IMR-90 (cell line): ENCODE measurements around the gene RPH3AL. TPM values are rescaled to one million over a fixed set of nuclear protein-coding genes. Genes with fewer than 3 reads are reported as not detected.

Experiments used
- ATAC-seq: fragments of 200-7000 bp; cut with Tn5 transposase; 2 replicates; pipeline ENCODE4 v1.9.1; 2020; ENCODE audit warnings: low read depth, mild to moderate bottlenecking, moderate library complexity
- BruUV-seq: library from RNA; stranded (reverse); fragments of 400-500 nt; replicated peaks from 2 replicates; lab custom pipeline; 2021; lab: Mats Ljungman, UMichigan
- CTCF ChIA-PET: fragments of 300-600 bp; formaldehyde crosslinking; extraction: SDS; loops from one replicate; lab custom pipeline; 2021; ENCODE audit warnings: antibody characterized with exemption; lab: Yijun Ruan, JAX
- POLR2A ChIA-PET: fragments of 300-600 bp; sonication (Branson Sonifier 250); formaldehyde crosslinking; loops from one replicate; lab custom pipeline; 2022; ENCODE audit warnings: antibody characterized with exemption; ENCODE audit not compliant: unreplicated experiment; lab: Charles Lee
- DNase-seq: peaks from one replicate; pipeline ENCODE4 v3.0.0; 2013
- H2AFZ ChIP-seq: replicated peaks from 2 replicates; pipeline ENCODE3; 2013; ENCODE audit warnings: low read length, mild to moderate bottlenecking; ENCODE audit not compliant: poor library complexity
- H2AK5ac ChIP-seq: 2 replicates; pipeline ENCODE4 v1.6.1; 2013; ENCODE audit warnings: low read depth, low read length, inconsistent platforms
- H2AK9ac ChIP-seq: replicated peaks from 2 replicates; pipeline ENCODE3; 2013; ENCODE audit warnings: mild to moderate bottlenecking, low read depth, low read length, moderate library complexity; ENCODE audit not compliant: poor library complexity
- H2BK120ac ChIP-seq: 2 replicates; pipeline ENCODE4 v1.6.1; 2013; ENCODE audit warnings: low read depth, low read length, inconsistent platforms
- H2BK15ac ChIP-seq: 3 replicates; pipeline ENCODE4 v1.6.1; 2013; ENCODE audit warnings: low read depth, low read length, inconsistent platforms
- H2BK20ac ChIP-seq: 2 replicates; pipeline ENCODE4 v1.6.1; 2013; ENCODE audit warnings: low read depth, mild to moderate bottlenecking, inconsistent platforms, low read length, moderate library complexity
- H2BK5ac ChIP-seq: 2 replicates; pipeline ENCODE4 v1.6.1; 2013; ENCODE audit warnings: mild to moderate bottlenecking, low read depth, low read length, inconsistent platforms; ENCODE audit not compliant: poor library complexity, severe bottlenecking
- H3K14ac ChIP-seq: replicated peaks from 2 replicates; pipeline ENCODE4 v1.6.1; 2013; ENCODE audit warnings: low read depth, low read length, inconsistent platforms
- H3K18ac ChIP-seq: 2 replicates; pipeline ENCODE4 v1.6.1; 2013; ENCODE audit warnings: low read depth, low read length, control low read depth
- H3K23ac ChIP-seq: 2 replicates; pipeline ENCODE4 v1.6.1; 2013; ENCODE audit warnings: low read depth, low read length, inconsistent platforms
- H3K27ac ChIP-seq: 2 replicates; pipeline ENCODE4 v1.5.1; 2013; ENCODE audit warnings: mild to moderate bottlenecking, control low read depth, low read length; ENCODE audit not compliant: insufficient read depth
- H3K27me3 ChIP-seq: 2 replicates; pipeline ENCODE4 v1.6.1; 2013; ENCODE audit warnings: low read length; ENCODE audit not compliant: control insufficient read depth, insufficient read depth
- H3K36me3 ChIP-seq: 2 replicates; pipeline ENCODE4 v1.6.1; 2013; ENCODE audit warnings: low read length, mixed read lengths; ENCODE audit not compliant: control insufficient read depth, insufficient read depth
- H3K4ac ChIP-seq: 2 replicates; pipeline ENCODE4 v1.6.1; 2013; ENCODE audit warnings: low read depth, low read length, inconsistent platforms
- H3K4me1 ChIP-seq: 2 replicates; pipeline ENCODE4 v1.6.1; 2013; ENCODE audit warnings: low read length, mixed read lengths; ENCODE audit not compliant: control insufficient read depth, insufficient read depth
- H3K4me2 ChIP-seq: 2 replicates; pipeline ENCODE4 v1.6.1; 2013; ENCODE audit warnings: low read depth, mild to moderate bottlenecking, control low read depth, low read length, moderate library complexity
- H3K4me3 ChIP-seq: 2 replicates; pipeline ENCODE4 v1.5.1; 2013; ENCODE audit warnings: low read depth, mild to moderate bottlenecking, control low read depth, low read length, moderate library complexity; ENCODE audit not compliant: insufficient read depth
- H3K56ac ChIP-seq: 2 replicates; pipeline ENCODE4 v1.6.1; 2013; ENCODE audit warnings: low read length, inconsistent platforms; ENCODE audit not compliant: insufficient read depth; ENCODE audit errors: extremely low read depth
- H3K79me1 ChIP-seq, 2 experiments: 2 replicates each; pipeline ENCODE4 v1.6.1; 2013; ENCODE audit warnings: low read length in 2 of 2, inconsistent platforms in 1 of 2, low read depth in 1 of 2
- H3K9ac ChIP-seq: 2 replicates; pipeline ENCODE4 v1.6.1; 2013; ENCODE audit warnings: low read depth, low read length, control low read depth
- H3K9me1 ChIP-seq: 2 replicates; pipeline ENCODE4 v1.6.1; 2013; ENCODE audit warnings: low read length, inconsistent platforms; ENCODE audit not compliant: insufficient read depth
- H3K9me3 ChIP-seq: 2 replicates; pipeline ENCODE4 v1.6.1; 2013; ENCODE audit warnings: low read length; ENCODE audit not compliant: control insufficient read depth, insufficient read depth
- H4K20me1 ChIP-seq: 2 replicates; pipeline ENCODE4 v1.6.1; 2013; ENCODE audit warnings: low read length, inconsistent platforms; ENCODE audit not compliant: insufficient read depth
- H4K5ac ChIP-seq: 2 replicates; pipeline ENCODE4 v1.6.1; 2013; ENCODE audit warnings: mild to moderate bottlenecking, low read depth, low read length, control low read depth
- H4K8ac ChIP-seq, 2 experiments: 2 replicates each; pipeline ENCODE4 v1.6.1; 2013; ENCODE audit warnings: low read depth in 2 of 2, low read length in 2 of 2, control low read depth in 1 of 2, inconsistent platforms in 1 of 2
- H4K91ac ChIP-seq: 2 replicates; pipeline ENCODE4 v1.6.1; 2013; ENCODE audit warnings: low read depth, low read length, inconsistent platforms; ENCODE audit not compliant: insufficient read depth
- BHLHE40 ChIP-seq: fragments of 150-350 bp; IDR thresholded peaks from 2 replicates; pipeline ENCODE4 v1.6.1; 2016; ENCODE audit warnings: mild to moderate bottlenecking, low read depth, low read length
- CEBPB ChIP-seq: IDR thresholded peaks from 2 replicates; pipeline ENCODE4 v1.6.1; 2012; ENCODE audit warnings: low read depth, low read length, improper control_type of control experiment
- CHD1 ChIP-seq: IDR thresholded peaks from 2 replicates; pipeline ENCODE4 v1.6.1; 2012; ENCODE audit warnings: low read depth, low read length, improper control_type of control experiment
- FOS ChIP-seq: fragments of 150-350 bp; IDR thresholded peaks from 2 replicates; pipeline ENCODE4 v1.6.1; 2016; ENCODE audit warnings: low read depth, low read length
- MAFK ChIP-seq: IDR thresholded peaks from 2 replicates; pipeline ENCODE4 v1.6.1; 2012; ENCODE audit warnings: low read depth, low read length, improper control_type of control experiment
- MAZ ChIP-seq: IDR thresholded peaks from 2 replicates; pipeline ENCODE4 v1.6.1; 2012; ENCODE audit warnings: low read depth, mild to moderate bottlenecking, low read length, improper control_type of control experiment, moderate library complexity, borderline replicate concordance
- MXI1 ChIP-seq: IDR thresholded peaks from 2 replicates; pipeline ENCODE4 v1.6.1; 2012; ENCODE audit warnings: low read depth, mild to moderate bottlenecking, low read length, moderate library complexity, borderline replicate concordance
- NFE2L2 ChIP-seq: fragments of 150-350 bp; IDR thresholded peaks from 2 replicates; pipeline ENCODE4 v1.6.1; 2016; ENCODE audit warnings: low read depth, mild to moderate bottlenecking, low read length
- POLR2A ChIP-seq: IDR thresholded peaks from 2 replicates; pipeline ENCODE4 v1.6.1; 2012; ENCODE audit warnings: mild to moderate bottlenecking, low read depth, low read length
- RAD21 ChIP-seq: IDR thresholded peaks from 2 replicates; pipeline ENCODE4 v1.6.1; 2012; ENCODE audit warnings: low read length, improper control_type of control experiment
- RCOR1 ChIP-seq: IDR thresholded peaks from 2 replicates; pipeline ENCODE4 v1.6.1; 2012; ENCODE audit warnings: mild to moderate bottlenecking, low read length, improper control_type of control experiment; ENCODE audit not compliant: insufficient replicate concordance
- RFX5 ChIP-seq: IDR thresholded peaks from 2 replicates; pipeline ENCODE4 v1.8.0; 2012; ENCODE audit warnings: low read depth, mild to moderate bottlenecking, low read length, moderate library complexity
- SMC3 ChIP-seq: fragments of 150-350 bp; IDR thresholded peaks from 2 replicates; pipeline ENCODE4 v1.6.1; 2016; ENCODE audit warnings: low read depth, mild to moderate bottlenecking, antibody characterized with exemption, low read length, moderate library complexity
- USF2 ChIP-seq: fragments of 150-350 bp; IDR thresholded peaks from 2 replicates; pipeline ENCODE4 v1.6.1; 2017; ENCODE audit warnings: mild to moderate bottlenecking, antibody characterized with exemption, low read length, low read depth
- WGBS, 2 experiments: methylation state at CpG; one replicate each; pipeline versions ENCODE4 v1.1.5 to v1.1.7; 2013; ENCODE audit warnings: missing lambda C conversion rate in 2 of 2; ENCODE audit not compliant: insufficient read length in 1 of 2; ENCODE audit errors: extremely low coverage in 2 of 2; 5-methylcytosine and 5-hydroxymethylcytosine counted together
- dilution Hi-C: fragments of 300-500 bp; cut with HindIII; formaldehyde crosslinking; loops from one replicate; pipeline ENCODE4 v1.14.3; 2018; ENCODE audit warnings: low sequenced_read_pairs; ENCODE audit not compliant: unreplicated experiment
- in situ Hi-C: fragments of 300-500 bp; cut with MboI; formaldehyde crosslinking; loops from 3 replicates; pipeline ENCODE4 v1.14.3; 2019; ENCODE audit warnings: low sequenced_read_pairs, inconsistent platforms, mixed read lengths
- intact Hi-C: fragments of 100-400 bp; cut with micrococcal nuclease; formaldehyde crosslinking; loops from 2 replicates; pipeline ENCODE4 v1.10.0; 2022
- polyA plus RNA-seq, 3 experiments: library from polyadenylated mRNA; depleted of rRNA; stranded (reverse); fragments of >200 nt; gene quantifications; 2 replicates each; pipeline ENCODE4 v1.2.3, GENCODE V29; 2012; ENCODE audit warnings: low replicate concordance in 1 of 3
- total RNA-seq: library from RNA; depleted of rRNA; stranded (reverse); fragments of >200 nt; gene quantifications from 2 replicates; pipeline ENCODE4 v1.2.3, GENCODE V29; 2012
- TF ChIP-seq, protein P1 (sequence below): conservative IDR thresholded peaks from 2 replicates; pipeline ENCODE4 v1.5.1; 2012; ENCODE audit warnings: mild to moderate bottlenecking, low read depth, low read length, improper control_type of control experiment
- TF ChIP-seq, protein P2 (sequence below): fragments of 150-350 bp; IDR thresholded peaks from 2 replicates; pipeline ENCODE4 v1.6.1; 2016; ENCODE audit warnings: low read depth, mild to moderate bottlenecking, low read length, moderate library complexity, borderline replicate concordance

Gene RPH3AL
- total and polyA plus RNA-seq, 2 of the 4 experiments (the other 2 are of a cell fraction), result 1.8 to 2.5 TPM

DNA sequence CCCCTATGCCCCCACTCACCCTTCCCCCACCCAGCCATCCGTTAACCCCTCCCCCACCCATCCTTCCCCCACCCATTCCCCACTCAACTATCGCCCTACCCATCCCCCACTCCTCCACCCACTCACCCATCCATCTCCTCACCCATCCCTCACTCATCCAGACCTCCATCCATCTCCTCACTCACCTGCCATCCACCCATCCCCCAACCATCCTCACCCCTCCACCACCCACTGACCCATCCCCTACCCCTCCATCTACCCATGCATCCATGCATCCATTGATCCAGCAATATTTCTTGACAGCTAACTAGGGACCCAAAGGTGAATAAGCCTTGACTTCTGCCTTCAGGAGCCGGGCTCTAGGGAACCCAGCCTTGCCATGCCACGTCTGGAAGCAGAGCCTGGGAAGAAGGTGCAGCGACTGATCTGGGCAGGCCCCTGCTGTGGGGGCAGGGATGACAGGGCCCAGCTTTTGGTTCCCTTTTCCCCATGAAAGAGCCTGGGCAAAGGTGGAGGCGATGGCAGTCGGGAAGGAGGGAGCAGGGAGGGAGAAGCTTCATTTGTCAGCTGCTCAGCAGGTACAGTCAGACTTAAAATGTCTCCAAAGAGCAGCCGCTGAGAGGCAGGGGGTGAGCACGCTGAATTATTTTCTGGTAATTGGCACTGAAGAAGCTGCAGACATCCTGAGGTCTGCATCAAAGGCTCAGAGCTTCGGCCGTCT is 148.0 kb downstream of the RPH3AL start:
- Histone ChIP-seq H2BK15ac (no peak overlapping the region), H3K4me3 (no peak overlapping the region), H3K4ac (no peak overlapping the region), H3K4me2 (no peak overlapping the region), H3K9me3 (peaks cover 7% of the 10 kb centered on the region), H3K27ac (no peak overlapping the region), H2AFZ (no peak overlapping the region), H3K18ac (no peak overlapping the region), H3K27me3 (peaks cover 27% of the 10 kb centered on the region), H3K9me1 (no peaks in the 10 kb centered on the region), H3K56ac (no peak overlapping the region), H4K8ac (no peak overlapping the region), H3K23ac (no peak overlapping the region), H3K9ac (no peak overlapping the region), H2AK9ac (no peak overlapping the region), H3K79me1 (no peaks in the 10 kb centered on the region), H3K36me3 (no peaks in the 10 kb centered on the region), H3K4me1 (no peaks in the 10 kb centered on the region), H4K91ac (no peak overlapping the region), H2BK120ac (no peak overlapping the region), H2BK5ac (no peak overlapping the region), H4K20me1 (no peaks in the 10 kb centered on the region), H2BK20ac (no peak overlapping the region), H2AK5ac (no peak overlapping the region), H4K5ac (no peak overlapping the region), H3K14ac (no peak overlapping the region)
- ChIA-PET POLR2A (no interaction called here), CTCF (no interaction called here)
- ATAC-seq, result no peak
- WGBS, 2 experiments, result 15 to 88% methylated on average over 1 to 3 of the region's 11 CpGs
- TF ChIP-seq NFE2L2 (no peak), CEBPB (no peak), RFX5 (no peak), RAD21 (no peak), RCOR1 (no peak), MAZ (no peak), CHD1 (no peak), BHLHE40 (no peak), SMC3 (no peak), POLR2A (no peak), MXI1 (no peak), FOS (no peak), MAFK (no peak), USF2 (no peak)
- TF ChIP-seq, protein P1, sequence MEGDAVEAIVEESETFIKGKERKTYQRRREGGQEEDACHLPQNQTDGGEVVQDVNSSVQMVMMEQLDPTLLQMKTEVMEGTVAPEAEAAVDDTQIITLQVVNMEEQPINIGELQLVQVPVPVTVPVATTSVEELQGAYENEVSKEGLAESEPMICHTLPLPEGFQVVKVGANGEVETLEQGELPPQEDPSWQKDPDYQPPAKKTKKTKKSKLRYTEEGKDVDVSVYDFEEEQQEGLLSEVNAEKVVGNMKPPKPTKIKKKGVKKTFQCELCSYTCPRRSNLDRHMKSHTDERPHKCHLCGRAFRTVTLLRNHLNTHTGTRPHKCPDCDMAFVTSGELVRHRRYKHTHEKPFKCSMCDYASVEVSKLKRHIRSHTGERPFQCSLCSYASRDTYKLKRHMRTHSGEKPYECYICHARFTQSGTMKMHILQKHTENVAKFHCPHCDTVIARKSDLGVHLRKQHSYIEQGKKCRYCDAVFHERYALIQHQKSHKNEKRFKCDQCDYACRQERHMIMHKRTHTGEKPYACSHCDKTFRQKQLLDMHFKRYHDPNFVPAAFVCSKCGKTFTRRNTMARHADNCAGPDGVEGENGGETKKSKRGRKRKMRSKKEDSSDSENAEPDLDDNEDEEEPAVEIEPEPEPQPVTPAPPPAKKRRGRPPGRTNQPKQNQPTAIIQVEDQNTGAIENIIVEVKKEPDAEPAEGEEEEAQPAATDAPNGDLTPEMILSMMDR, result no peak
- TF ChIP-seq, protein P2, sequence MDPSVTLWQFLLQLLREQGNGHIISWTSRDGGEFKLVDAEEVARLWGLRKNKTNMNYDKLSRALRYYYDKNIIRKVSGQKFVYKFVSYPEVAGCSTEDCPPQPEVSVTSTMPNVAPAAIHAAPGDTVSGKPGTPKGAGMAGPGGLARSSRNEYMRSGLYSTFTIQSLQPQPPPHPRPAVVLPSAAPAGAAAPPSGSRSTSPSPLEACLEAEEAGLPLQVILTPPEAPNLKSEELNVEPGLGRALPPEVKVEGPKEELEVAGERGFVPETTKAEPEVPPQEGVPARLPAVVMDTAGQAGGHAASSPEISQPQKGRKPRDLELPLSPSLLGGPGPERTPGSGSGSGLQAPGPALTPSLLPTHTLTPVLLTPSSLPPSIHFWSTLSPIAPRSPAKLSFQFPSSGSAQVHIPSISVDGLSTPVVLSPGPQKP, result no peak
- no peak for DNase-seq
- intact Hi-C loops (no loop called here), in situ Hi-C loops (no loop called here), dilution Hi-C loops (no loop called here)
- no TSS peak for BruUV-seq
